HG02938 (cell line): ENCODE results near the gene GBF1.
A peak's percentile ranks its signal among the peaks of the same experiment; 100 is the strongest.
"Not testable (repeated sequence)": the region's sequence is repeated elsewhere in the genome, so short reads cannot be mapped to it uniquely, and the experiment has no call there.

Experiments
- ATAC-seq: cut with Tn5 transposase; IDR thresholded peaks from one replicate; pipeline ENCODE4 v1.9.1; 2021; ENCODE audit warnings: mild to moderate bottlenecking, moderate library complexity; ENCODE audit not compliant: unreplicated experiment

Gene GBF1, protein sequence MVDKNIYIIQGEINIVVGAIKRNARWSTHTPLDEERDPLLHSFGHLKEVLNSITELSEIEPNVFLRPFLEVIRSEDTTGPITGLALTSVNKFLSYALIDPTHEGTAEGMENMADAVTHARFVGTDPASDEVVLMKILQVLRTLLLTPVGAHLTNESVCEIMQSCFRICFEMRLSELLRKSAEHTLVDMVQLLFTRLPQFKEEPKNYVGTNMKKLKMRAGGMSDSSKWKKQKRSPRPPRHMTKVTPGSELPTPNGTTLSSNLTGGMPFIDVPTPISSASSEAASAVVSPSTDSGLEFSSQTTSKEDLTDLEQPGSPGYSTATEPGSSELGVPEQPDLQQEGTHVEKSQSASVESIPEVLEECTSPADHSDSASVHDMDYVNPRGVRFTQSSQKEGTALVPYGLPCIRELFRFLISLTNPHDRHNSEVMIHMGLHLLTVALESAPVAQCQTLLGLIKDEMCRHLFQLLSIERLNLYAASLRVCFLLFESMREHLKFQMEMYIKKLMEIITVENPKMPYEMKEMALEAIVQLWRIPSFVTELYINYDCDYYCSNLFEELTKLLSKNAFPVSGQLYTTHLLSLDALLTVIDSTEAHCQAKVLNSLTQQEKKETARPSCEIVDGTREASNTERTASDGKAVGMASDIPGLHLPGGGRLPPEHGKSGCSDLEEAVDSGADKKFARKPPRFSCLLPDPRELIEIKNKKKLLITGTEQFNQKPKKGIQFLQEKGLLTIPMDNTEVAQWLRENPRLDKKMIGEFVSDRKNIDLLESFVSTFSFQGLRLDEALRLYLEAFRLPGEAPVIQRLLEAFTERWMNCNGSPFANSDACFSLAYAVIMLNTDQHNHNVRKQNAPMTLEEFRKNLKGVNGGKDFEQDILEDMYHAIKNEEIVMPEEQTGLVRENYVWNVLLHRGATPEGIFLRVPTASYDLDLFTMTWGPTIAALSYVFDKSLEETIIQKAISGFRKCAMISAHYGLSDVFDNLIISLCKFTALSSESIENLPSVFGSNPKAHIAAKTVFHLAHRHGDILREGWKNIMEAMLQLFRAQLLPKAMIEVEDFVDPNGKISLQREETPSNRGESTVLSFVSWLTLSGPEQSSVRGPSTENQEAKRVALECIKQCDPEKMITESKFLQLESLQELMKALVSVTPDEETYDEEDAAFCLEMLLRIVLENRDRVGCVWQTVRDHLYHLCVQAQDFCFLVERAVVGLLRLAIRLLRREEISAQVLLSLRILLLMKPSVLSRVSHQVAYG (N-terminal part only)

DNA sequence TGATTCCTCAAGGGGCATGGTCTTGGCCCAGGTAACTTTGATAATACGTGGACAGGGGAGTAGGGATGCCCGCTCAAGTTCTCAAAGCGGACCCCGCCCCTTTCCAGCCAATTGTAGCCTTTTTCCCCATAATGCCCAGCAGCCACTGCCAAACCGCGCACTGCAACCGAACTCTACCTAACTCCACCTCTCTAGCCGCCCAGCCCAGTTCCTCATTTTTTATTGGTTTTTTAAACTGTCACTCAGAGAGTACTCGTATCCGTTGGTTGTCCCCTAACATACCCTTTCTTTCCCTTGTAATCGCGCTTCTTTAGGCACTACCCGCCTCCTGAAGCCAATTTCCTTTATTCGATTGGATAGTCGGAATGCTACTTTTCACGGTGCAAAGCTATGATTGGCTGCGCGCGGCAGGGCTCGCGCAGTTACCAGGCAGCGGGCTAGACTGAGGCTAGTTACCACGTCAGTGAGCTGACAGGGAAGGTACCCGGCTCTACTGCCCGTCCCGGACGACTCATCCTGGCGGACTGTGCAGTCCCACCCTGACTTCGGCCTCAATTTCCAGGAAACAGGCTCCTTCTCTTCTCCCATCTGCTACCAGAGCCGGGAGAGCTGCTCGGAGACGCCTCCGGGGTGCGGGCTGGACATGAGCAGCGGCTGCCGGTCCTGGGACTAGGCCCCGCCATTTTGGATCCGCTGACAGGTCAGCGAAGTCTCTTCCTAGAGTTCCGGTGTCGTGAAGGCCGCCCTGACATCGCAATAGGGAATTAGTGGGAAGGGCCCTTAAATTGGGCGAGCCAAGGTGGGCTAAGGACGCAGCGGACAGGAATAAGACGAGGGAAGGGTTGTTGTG is at the start of gene GBF1:
Gene GBF1, plus strand, starts transcription at position 451 of the 850 bp plus-strand sequence. CDS start 13,407 bp downstream, outside the sequence.
- ATAC-seq: peak; percentile 85

DNA sequence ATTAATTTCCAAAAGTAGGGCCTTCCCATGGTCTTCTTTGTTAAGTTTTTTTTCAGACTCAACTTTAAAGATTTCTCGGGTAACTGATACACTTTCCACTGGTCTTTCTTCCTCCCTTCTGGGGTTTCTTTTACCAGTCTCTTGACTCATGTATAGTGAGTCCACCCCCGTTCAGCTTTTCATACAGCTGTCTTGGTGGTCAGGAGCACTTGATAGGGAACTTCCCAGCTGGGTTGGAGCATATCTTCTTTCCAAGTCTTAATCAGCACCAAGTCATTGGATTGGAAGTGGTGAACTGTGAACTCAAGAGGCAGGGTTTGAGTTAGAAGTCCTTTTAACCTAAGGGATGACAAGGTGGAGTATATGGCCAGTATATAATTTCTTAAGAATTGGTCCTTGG is 48.4 kb upstream of the GBF1 start:
- ATAC-seq: no peak

DNA sequence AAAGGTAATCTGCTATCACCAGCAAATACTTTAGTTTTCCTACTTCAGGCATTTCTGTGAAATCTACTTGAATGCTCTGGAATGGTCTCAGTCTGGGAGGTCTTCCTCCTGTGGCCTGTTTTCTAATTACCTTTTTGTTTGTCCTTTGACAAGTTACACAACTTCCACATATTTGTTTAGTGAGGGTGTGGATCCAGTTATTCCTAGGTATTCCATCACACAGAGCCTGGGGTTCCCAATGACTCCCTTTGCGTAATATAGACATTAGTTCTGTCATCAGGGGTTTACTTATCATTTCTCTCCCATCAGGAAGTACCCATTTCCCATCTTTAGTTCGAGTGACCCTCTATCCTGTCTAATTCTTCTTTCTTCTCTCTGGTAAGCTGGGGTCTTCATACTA is 47.3 kb upstream of the GBF1 start:
- no peak for ATAC-seq

DNA sequence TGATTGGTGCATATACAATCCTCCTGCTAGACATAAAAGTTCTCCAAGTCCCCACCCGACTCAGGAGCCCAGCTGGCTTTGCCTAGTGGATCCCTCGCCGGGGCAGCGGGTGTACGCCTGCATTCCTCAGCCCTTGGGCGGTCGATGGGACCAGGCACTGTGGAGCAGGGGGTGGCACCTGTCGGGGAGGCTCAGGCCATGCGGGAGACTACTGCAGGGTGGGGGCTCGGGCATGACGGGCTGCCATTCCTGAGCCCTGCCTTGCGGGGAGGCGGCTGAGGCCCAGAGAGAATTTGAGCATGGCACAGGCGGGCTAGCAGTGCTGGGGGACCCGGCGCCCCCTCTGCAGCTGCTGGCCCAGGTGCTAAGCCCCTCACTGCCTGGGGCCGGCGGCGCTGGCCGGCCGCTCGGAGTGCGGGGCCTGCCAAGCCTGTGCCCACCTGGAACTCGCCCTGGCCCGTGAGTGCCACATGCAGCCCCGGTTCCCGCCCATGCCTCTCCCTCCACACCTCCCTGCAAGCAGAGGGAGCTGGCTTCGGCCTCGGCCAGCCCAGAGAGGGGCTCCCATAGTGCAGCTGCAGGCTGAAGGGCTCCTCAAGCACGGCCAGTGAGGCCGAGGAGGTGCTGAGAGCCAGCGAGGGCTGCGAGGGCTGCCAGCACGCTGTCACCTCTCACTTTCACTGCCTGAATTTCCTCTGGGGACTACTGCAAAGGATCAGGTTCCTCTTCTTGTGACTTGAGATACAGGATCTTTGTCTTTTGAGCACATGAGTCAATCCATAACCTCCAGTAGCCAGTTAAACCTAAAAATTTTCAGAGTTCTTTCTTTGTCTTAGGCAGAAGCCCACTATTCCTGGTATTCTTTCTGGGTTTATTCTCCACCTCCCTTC is 44.3 kb upstream of the GBF1 start:
- no peak for ATAC-seq

DNA sequence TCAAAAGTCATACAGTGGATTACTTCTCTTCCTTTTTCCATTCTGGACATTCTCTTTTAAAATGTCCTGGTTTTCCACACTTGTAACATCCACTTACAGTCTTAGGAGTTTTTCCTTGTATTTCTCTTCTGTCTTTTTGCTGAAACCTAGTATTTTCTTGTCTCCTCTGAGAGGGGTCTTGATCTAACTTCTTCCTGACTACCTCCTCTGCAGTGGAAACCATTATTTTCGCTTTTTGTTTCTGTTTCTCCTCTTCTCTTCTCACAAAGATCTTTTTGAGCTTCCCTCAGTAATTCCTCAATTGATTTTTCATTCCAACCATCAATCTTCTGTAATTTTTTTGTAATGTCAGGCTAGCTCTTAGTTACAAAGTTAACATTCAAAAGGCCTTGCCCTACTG is 42.9 kb upstream of the GBF1 start:
- no peak for ATAC-seq

DNA sequence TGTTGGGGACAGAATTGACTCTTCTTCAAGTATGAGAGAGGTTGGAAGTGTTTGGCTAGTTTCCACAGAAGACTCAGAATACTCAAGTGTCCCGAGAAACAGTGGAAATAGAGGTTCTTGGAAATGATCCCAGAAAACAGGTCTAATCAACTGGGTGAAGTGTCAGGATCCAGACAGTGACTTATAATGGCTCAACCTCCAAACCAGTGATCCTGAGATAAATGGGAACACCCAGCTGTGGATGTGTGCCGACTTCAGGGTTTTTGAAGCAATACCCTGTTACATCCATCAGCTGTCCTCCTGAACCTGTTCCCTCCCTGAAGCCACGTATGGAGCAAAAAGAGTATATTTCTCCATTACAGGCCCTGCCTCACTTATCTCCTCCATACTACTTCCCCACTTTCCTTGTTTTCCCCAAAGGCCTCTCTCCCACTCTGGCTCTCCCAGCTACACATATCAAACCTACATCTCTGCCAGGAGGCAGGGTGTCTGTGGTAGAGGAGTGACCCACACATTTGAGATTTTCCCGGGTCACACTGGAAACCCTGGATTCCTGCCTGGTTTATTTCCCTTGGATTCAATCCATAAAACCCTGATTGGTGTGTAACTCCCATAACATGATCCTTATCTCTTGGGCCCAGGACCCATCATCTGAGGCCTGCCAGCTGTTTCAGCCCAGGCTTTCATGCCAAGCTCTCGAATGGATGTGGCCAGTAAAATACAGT is 36.9 kb upstream of the GBF1 start:
- ATAC-seq: no peak

DNA sequence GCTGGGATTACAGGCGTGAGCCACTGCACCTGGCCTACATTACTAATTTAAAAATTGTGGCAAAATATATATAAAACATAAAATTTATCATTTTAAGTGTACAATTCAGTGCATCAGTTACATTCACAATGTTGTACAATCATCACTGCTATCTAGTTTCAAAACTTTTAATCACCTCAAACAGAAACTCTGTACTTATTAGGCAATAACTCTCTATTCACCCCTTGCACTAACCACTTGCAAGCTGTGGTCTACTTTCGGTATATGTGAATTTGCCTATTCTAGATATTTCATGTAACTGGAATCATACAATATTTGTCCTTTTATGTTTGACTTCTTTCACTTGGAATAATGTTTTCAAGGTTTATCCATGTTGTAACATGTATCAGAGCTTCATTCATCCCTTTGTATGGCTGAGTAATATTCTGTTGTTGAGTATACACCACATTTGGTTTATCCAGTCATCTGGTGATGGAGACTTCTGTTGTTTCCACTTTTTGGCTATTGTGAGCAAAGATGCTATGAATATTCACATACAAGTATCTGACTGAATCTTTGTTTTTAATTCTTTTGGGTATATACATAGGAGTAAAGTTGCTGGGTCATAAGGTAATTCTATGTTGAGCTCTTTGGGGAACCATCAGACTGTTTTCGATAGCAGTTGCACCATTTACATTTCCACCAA is 33.6 kb upstream of the GBF1 start:
- no peak for ATAC-seq

DNA sequence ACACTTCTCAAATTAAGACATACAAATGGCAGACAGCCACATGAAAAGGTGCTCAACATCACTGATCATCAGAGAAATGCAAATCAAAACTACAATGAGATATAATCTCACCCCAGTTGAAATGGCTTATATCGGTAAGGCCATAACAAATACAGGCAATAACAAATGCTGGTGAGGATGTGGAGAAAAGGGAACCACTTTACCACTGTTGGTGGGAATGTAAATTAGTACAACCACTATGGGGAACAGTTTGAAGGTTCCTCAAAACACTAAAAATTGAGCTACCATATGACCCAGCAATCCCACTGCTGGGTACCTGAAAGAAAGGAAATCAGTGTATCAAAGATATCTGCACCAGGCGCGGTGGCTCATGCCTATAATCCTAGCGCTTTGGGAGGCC is 31.7 kb upstream of the GBF1 start:
- ATAC-seq: not testable (repeated sequence)

DNA sequence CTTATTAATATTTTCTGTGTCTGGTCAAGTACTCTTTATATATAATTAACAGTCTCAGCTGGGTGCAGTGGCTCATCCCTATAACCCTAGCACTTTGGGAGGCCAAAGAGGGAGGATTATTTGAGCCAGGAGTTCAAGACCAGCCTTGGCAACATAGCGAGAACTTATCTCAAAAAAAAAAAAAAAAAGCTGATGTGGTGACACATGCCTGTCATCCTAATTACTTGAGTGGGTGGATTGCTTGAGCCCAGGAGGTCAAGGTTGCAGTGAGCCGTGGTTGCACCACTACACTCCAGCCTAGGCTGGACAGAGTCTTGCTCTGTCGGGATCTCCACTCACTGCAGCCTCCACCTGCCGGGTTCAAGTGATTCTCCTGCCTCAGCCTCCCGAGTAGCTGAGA is 26.0 kb upstream of the GBF1 start:
- ATAC-seq: no peak

DNA sequence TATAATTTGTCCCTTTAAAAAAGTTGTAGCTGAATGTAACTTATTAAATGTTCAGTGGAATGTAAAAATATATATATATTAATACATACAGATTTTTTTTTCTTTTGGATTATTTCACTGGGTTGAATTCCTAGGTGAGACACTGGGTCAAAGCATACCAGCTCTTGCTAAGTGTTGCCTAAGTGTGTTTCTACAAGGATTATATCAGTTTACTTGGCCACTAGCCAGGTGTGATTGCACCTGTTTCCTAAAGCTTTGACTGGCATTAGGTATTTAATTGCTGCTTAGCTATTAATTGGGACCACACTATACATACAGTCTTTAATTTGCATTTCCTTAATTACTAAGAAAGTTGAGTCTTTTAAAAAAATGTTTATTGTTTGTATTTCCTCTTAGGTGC is 24.7 kb upstream of the GBF1 start:
- no peak for ATAC-seq

DNA sequence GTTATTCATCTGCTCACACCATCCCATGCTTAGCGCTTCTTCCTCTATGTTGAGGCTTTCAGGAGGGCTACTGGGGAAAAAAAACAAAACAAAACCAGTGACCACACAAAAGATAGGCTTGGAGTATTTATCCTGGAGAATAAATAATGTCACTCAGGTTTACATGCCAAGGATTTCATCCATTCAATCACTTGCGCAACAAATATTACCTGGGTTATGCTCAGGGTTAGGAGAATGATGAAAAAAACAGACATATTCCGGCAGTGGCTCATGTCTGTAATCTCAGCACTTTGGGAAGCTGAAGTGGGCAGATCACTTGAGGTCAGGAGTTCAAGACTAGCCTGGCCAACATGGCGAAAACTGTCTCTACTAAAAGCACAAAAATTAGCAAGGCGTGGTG is 22.5 kb upstream of the GBF1 start:
- no peak for ATAC-seq

DNA sequence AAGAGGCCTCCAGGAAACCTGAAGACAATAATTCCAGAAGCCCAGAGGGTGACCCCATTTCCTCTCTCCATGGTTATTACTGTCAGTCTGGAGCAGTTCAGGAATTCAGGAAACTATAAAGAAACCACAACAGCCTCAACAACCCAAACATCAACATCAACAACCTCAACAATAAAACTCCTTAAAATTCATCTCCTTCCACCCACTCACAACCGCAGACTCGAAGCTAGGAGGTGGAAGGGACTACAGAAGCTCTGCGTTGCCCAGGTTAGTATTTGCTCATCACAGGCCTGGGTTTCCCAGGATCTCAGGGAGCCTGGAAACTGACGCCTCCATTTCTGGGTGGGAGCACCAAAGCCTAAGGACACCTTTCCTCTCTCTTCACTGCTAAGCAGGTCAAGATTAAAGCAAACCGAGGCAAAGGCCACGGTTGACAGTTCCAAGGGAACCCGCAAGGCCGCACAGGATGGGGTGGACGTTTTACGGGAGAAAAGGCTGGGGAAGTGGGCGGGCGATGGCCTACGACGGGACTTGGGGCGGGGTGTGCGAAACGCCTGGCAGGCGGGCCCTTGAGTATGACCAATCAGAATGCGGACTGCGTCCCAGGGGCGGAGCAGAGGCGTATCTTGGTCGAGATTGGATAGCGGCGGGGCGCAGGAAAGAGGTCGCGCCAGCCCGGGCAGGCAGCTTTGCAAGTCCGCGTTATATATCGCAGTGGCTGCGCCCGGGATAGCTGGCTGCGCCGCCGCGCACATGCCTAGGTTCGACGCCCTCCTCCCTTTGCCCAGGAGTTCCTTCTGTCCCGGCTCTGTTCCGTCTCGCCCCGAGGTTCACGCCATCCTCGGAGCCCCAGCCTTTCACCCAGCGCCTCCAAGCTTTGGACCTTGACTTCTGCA is 19.4 kb upstream of the GBF1 start, which contains the start of gene ELOVL3:
Gene ELOVL3, plus strand, starts transcription at position 654 of the 896 bp plus-strand sequence. CDS start 250 bp downstream, outside the sequence.
- ATAC-seq: peak; percentile 83

DNA sequence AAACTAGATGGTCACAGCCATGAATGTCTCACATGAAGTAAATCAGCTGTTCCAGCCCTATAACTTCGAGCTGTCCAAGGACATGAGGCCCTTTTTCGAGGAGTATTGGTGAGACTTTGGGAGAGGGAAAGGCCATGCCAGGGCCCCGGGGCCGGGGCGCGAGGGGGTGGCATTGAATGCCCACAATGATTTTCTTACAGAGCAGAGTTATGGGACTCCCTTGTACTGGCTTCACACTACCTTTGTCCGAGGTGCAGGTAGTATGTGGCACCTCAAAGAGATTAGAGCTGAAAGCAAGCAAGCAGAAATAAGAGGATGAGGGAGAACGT is 18.8 kb upstream of the GBF1 start:
- no peak for ATAC-seq

DNA sequence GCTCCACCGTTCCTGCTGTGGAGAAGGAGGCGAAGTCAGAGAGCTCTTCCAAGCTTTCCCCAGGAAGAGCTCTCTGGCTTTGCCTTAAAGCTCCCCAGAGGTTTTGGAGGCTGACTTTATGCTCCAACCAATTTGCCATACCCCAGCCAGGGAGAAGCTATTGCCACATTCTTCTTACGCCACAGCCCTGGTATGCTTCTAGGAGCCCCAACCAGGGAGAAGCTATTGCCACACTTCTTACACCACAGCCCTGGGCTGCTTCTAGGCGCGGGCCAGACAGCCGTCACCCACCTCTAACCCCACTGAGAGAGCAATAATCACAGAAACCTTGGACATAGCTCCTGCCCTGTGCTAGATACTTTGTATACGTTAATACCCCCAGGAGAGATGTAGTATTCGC is 18.3 kb upstream of the GBF1 start:
- no peak for ATAC-seq

DNA sequence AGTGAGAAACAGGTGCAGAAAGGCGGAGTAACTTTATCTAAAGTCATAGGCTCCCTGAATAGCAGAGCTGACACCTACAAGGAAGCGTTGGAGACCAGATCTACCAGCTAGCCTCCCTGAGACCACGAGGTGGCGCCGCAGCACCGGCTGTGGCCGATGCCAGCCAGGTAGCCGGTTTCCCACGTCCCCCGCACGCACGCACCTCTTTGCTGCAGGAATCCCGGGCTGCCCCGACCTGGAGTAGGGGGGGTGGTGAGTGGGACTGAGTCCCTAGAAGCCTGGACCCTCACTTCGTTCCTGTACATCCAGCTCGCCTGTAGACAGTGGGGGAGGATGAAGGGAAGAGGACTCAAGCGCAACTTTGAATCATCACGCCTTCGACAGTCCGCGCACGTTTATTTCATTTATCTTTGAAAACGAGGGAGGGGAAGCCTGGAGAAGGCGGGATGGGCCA is 15.5 kb upstream of the GBF1 start:
- no peak for ATAC-seq

DNA sequence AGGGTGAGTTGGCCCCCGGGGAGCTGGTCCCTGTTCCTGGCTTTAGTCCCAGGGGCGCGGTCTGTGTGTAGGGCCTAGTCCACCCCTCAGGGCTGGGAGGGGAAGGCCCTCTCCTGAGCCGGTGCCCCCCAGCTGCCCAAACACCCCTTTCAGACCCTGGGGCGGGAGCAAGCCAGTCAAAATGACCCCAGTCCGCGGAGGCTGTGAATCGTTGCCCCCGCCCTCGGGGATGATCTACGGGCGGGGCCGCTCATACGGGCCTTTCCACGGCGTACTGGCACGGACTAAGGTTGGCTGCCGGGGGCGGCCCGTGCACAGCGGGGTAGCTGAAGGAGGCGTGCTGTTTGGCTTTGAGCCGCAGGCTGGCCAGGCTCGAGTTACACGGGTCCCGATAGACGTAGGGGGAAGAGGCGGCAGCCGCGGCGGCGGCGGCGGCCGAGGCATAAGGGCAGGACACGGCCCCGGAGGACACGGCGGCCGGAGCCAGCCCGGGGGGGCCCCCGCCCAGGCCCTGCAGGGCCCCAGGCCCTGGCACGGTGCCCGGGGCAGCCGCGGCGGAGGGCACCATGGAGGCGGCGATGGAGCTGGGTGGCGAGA is 15.0 kb upstream of the GBF1 start:
- no peak for ATAC-seq
